ENCODE measurements around the gene ARHGAP26. TPM values are rescaled to one million over a fixed set of nuclear protein-coding genes. Genes with fewer than 3 reads are reported as not detected.

Gene ARHGAP26
- total and polyA plus RNA-seq, 2 of the 4 experiments (the other 2 are of a cell fraction) = 0.54 to 0.56 TPM

DNA sequence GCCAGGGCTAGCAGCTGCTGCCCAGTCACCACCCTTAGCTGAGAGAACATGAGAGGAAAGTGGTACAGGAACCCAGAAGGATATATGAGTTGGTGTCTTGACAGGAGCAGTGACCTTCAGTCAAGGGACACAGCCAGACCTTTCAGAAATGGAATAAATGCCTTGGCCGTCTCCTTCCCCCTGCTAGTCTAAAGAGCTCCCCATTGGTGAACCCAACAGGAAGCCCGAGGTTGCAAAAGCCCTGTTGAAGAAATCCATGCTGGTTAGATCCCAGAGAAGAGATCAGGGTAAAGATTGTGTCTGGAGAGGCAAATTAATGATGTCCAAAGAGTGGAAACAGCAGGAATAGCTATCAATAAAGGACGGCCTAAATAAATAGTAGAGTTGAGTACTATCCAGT lies 388.9 kb downstream of the ARHGAP26 start:
- H3K4me1 ChIP-seq (ENCODE audit: control insufficient read depth, insufficient read depth, low read length) = peaks cover 18% of the 10 kb centered on the region
- peaks cover 10% of the 10 kb centered on the region for H3K9me1 ChIP-seq (ENCODE audit: insufficient read depth, low read length)
- H2AK5ac ChIP-seq (ENCODE audit: low read depth, low read length) = no peak overlapping the region
- no peak overlapping the region for H3K4me2 ChIP-seq (ENCODE audit: low read depth, low read length)
- ChIA-PET CTCF (no interaction called here), POLR2A (ENCODE audit: unreplicated experiment) (no interaction called here)
- in situ Hi-C loops (cut with MboI; ENCODE audit: low sequenced_read_pairs) = no loop called here
- 100% methylated on average over 1 of the region's 3 CpGs; no CpG with 5 or more reads in 1 of the 2 experiments for WGBS, 2 experiments (ENCODE audit: extremely low coverage in 2 of 2, insufficient read length in 1 of 2)
- no peak overlapping the region for H3K23ac ChIP-seq (ENCODE audit: low read depth, low read length)
- H4K20me1 ChIP-seq (ENCODE audit: insufficient read depth, low read length) = no peaks in the 10 kb centered on the region
- no peak overlapping the region for H3K56ac ChIP-seq (ENCODE audit: extremely low read depth, insufficient read depth, low read length)
- no peaks in the 10 kb centered on the region for H3K27me3 ChIP-seq (ENCODE audit: control insufficient read depth, insufficient read depth, low read length)
- TF ChIP-seq POLR2A (IDR thresholded peaks at IDR 0.05; ENCODE audit: low read depth, low read length) = no peak
- TF ChIP-seq BHLHE40 (IDR thresholded peaks at IDR 0.05; ENCODE audit: low read depth, low read length) = no peak
- TF ChIP-seq NFE2L2 (IDR thresholded peaks at IDR 0.05; ENCODE audit: low read depth, low read length) = no peak
- TF ChIP-seq FOS (IDR thresholded peaks at IDR 0.05; ENCODE audit: low read depth, low read length) = no peak
- no peak for TF ChIP-seq ELK1 (IDR thresholded peaks at IDR 0.05; ENCODE audit: borderline replicate concordance, low read depth, low read length)
- TF ChIP-seq MAFK (IDR thresholded peaks at IDR 0.05; ENCODE audit: low read depth, low read length) = no peak
- TF ChIP-seq CHD1 (IDR thresholded peaks at IDR 0.05; ENCODE audit: low read depth, low read length) = no peak
- TF ChIP-seq MAZ (IDR thresholded peaks at IDR 0.05; ENCODE audit: borderline replicate concordance, low read depth, low read length) = no peak
- no peak for TF ChIP-seq RAD21 (IDR thresholded peaks at IDR 0.05; ENCODE audit: low read length)
- no peak for TF ChIP-seq USF2 (IDR thresholded peaks at IDR 0.05; ENCODE audit: low read depth, low read length)
- no peak for TF ChIP-seq RCOR1 (IDR thresholded peaks at IDR 0.05; ENCODE audit: insufficient replicate concordance, low read length)
- no peak for TF ChIP-seq MXI1 (IDR thresholded peaks at IDR 0.05; ENCODE audit: borderline replicate concordance, low read depth, low read length)
- no peak for TF ChIP-seq RFX5 (IDR thresholded peaks at IDR 0.05; ENCODE audit: low read depth, low read length)
- TF ChIP-seq, protein P1, sequence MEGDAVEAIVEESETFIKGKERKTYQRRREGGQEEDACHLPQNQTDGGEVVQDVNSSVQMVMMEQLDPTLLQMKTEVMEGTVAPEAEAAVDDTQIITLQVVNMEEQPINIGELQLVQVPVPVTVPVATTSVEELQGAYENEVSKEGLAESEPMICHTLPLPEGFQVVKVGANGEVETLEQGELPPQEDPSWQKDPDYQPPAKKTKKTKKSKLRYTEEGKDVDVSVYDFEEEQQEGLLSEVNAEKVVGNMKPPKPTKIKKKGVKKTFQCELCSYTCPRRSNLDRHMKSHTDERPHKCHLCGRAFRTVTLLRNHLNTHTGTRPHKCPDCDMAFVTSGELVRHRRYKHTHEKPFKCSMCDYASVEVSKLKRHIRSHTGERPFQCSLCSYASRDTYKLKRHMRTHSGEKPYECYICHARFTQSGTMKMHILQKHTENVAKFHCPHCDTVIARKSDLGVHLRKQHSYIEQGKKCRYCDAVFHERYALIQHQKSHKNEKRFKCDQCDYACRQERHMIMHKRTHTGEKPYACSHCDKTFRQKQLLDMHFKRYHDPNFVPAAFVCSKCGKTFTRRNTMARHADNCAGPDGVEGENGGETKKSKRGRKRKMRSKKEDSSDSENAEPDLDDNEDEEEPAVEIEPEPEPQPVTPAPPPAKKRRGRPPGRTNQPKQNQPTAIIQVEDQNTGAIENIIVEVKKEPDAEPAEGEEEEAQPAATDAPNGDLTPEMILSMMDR (conservative IDR thresholded peaks at IDR 0.05; ENCODE audit: low read depth, low read length) = no peak
- no peak for TF ChIP-seq CEBPB (IDR thresholded peaks at IDR 0.05; ENCODE audit: low read depth, low read length)
- TF ChIP-seq SMC3 (IDR thresholded peaks at IDR 0.05; ENCODE audit: low read depth, low read length) = no peak
- no peak overlapping the region for H2BK20ac ChIP-seq (ENCODE audit: low read depth, low read length)
- no peak overlapping the region for H3K4ac ChIP-seq (ENCODE audit: low read depth, low read length)
- no peaks in the 10 kb centered on the region for H3K36me3 ChIP-seq (ENCODE audit: control insufficient read depth, insufficient read depth, low read length)
- no peak overlapping the region for H2BK120ac ChIP-seq (ENCODE audit: low read depth, low read length)
- no peak overlapping the region for H3K27ac ChIP-seq (ENCODE audit: insufficient read depth, low read length)
- no peak overlapping the region for H3K9ac ChIP-seq (ENCODE audit: low read depth, low read length)
- no peak overlapping the region for H2AFZ ChIP-seq (replicated peaks; ENCODE audit: low read length, poor library complexity)
- H4K8ac ChIP-seq (ENCODE audit: low read depth in 2 of 2, low read length in 2 of 2) = no peak overlapping the region
- BruUV-seq (replicated peaks) = no TSS peak
- no peak overlapping the region for H4K91ac ChIP-seq (ENCODE audit: insufficient read depth, low read depth, low read length)
- dilution Hi-C loops (cut with HindIII; ENCODE audit: low sequenced_read_pairs, unreplicated experiment) = no loop called here
- H3K4me3 ChIP-seq (ENCODE audit: insufficient read depth, low read depth, low read length) = no peak overlapping the region
- no peak overlapping the region for H2BK5ac ChIP-seq (ENCODE audit: low read depth, low read length, poor library complexity, severe bottlenecking)
- H3K14ac ChIP-seq (replicated peaks; ENCODE audit: low read depth, low read length) = no peak overlapping the region
- no peak overlapping the region for H4K5ac ChIP-seq (ENCODE audit: low read depth, low read length)
- no peak overlapping the region for H2BK15ac ChIP-seq (ENCODE audit: low read depth, low read length)
- ATAC-seq (ENCODE audit: low read depth) = no peak
- intact Hi-C loops (cut with micrococcal nuclease) = loop anchor here (10.0 kb wide), 1 partner anchor 1006 kb away; no protein-coding TSS in a partner anchor
- H3K79me1 ChIP-seq (ENCODE audit: low read depth in 1 of 2, low read length in 2 of 2) = peaks cover 0 to 5% of the 10 kb centered on the region in 2 experiments; a peak in 1 of 4 replicates
- no peak for DNase-seq
- H2AK9ac ChIP-seq (replicated peaks; ENCODE audit: low read depth, low read length, poor library complexity) = no peak overlapping the region
- no peak overlapping the region for H3K18ac ChIP-seq (ENCODE audit: low read depth, low read length)
- H3K9me3 ChIP-seq (ENCODE audit: control insufficient read depth, insufficient read depth, low read length) = no peaks in the 10 kb centered on the region
